ENCODE results near the gene PLA2G12B. TPM values are rescaled to one million over a fixed set of nuclear protein-coding genes. Genes with fewer than 3 reads are reported as not detected.

Gene PLA2G12B
- total and polyA plus RNA-seq, 7 donors: 3.2 to 7.2 (median 6.7) TPM; not detected in 4

DNA sequence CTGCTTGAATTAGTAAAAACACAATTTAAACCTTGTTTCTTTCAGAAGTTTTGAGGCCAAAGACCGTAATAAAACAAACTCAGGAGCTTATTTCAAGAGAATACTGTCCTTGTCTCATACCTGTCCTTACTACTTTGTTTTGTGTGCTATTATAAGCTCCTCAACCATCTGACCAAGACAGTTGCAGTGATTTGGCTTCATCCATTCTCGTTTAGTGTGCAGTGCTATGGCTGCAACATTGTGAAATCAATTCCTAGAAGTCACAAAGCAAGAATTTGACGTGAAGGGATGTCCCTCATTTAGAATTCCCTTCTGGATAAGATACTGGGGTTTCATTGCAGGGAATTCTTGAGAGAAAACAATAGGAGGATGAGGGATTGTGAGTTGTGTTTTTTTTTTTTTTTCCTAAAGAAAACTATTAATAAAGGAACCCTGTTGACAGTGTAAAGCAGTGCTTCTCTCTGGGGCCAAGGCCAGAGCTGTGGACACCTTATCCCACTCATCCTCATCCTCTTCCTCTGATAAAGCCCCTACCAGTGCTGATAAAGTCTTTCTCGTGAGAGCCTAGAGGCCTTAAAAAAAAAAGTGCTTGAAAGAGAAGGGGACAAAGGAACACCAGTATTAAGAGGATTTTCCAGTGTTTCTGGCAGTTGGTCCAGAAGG, 61.3 kb downstream of the PLA2G12B start, which contains the start of gene OIT3:
Gene OIT3, plus strand, starts transcription at position 604 of the 663 bp plus-strand sequence. CDS start 60 bp downstream, outside the sequence.
- no peak within 1 kb of the TSS for H3K4me3 ChIP-seq
- no peak within 1 kb of the TSS for H3K27ac ChIP-seq
- no peaks in the 10 kb centered on the region for H3K27me3 ChIP-seq
- H3K9me3 ChIP-seq: no peaks in the 10 kb centered on the region
- WGBS, 2 donors: 79 to 83% methylated on average over 4 of the region's 4 CpGs
- H3K36me3 ChIP-seq: peaks cover 0 to under 1% (median 0%) of the 10 kb centered on the region in 4 donors
- TF ChIP-seq EP300 (IDR thresholded peaks at IDR 0.05): no peak
- TF ChIP-seq POLR2A (IDR thresholded peaks at IDR 0.05): no peak
- no peak for TF ChIP-seq POLR2AphosphoS5 (IDR thresholded peaks at IDR 0.05)
- TF ChIP-seq, protein P1, sequence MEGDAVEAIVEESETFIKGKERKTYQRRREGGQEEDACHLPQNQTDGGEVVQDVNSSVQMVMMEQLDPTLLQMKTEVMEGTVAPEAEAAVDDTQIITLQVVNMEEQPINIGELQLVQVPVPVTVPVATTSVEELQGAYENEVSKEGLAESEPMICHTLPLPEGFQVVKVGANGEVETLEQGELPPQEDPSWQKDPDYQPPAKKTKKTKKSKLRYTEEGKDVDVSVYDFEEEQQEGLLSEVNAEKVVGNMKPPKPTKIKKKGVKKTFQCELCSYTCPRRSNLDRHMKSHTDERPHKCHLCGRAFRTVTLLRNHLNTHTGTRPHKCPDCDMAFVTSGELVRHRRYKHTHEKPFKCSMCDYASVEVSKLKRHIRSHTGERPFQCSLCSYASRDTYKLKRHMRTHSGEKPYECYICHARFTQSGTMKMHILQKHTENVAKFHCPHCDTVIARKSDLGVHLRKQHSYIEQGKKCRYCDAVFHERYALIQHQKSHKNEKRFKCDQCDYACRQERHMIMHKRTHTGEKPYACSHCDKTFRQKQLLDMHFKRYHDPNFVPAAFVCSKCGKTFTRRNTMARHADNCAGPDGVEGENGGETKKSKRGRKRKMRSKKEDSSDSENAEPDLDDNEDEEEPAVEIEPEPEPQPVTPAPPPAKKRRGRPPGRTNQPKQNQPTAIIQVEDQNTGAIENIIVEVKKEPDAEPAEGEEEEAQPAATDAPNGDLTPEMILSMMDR (IDR thresholded peaks at IDR 0.05): no peak
- H3K4me1 ChIP-seq: no peaks in the 10 kb centered on the region
- DNase-seq: no peak
- intact Hi-C loops (cut with DNase I): no loop called here

DNA sequence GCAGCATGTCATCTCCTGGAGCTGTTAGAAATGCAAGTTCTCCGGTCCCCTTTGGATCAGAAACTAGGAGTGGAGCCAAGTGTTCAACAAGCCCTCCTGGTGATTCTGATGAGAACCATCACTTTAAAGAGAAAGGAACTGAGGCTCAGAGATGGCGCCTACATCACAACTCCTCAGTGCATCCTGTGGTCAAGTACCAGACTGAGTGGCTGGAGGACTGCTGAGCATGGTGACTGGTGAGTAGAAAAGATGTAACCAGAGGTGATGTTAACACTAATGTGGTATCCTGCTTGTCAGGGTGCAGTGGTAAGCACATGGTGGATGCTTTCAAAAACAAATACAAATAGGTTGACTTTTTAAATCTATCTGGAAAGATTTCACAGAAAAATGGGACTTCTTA, 64.5 kb downstream of the PLA2G12B start:
- Histone ChIP-seq H3K4me3 (no peak overlapping the region), H3K36me3 (peaks cover 0 to 28% (median 2%) of the 10 kb centered on the region in 4 donors), H3K4me1 (no peaks in the 10 kb centered on the region), H3K27ac (no peak overlapping the region), H3K9me3 (no peaks in the 10 kb centered on the region), H3K27me3 (no peaks in the 10 kb centered on the region)
- WGBS, 2 donors: 96% methylated on average over 2 of the region's 2 CpGs
- intact Hi-C loops (cut with DNase I): no loop called here
- DNase-seq: no peak
- TF ChIP-seq POLR2A (IDR thresholded peaks at IDR 0.05) (no peak), POLR2AphosphoS5 (IDR thresholded peaks at IDR 0.05) (no peak), EP300 (IDR thresholded peaks at IDR 0.05) (no peak)
- TF ChIP-seq, protein P1 (IDR thresholded peaks at IDR 0.05): no peak

DNA sequence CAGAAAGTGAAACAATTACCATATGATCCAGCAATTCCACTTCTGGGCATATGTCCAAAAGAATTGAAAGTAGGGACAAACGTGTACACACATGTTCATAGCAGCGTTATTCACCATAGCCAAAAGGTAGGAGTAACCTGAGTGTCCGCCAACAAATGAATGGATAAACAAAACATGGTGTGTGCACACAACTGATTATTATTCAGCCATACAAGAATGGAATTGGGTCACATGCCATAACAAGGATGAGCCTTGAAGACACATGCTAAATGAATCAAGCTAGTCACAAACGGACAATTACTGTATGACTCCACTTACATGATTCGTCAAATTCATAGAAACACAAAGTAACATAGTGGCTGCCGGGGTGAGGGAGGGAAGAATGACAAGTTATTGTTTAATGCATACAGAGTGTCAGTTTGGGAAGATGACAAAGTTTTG, 65.2 kb downstream of the PLA2G12B start:
- no peak for DNase-seq

DNA sequence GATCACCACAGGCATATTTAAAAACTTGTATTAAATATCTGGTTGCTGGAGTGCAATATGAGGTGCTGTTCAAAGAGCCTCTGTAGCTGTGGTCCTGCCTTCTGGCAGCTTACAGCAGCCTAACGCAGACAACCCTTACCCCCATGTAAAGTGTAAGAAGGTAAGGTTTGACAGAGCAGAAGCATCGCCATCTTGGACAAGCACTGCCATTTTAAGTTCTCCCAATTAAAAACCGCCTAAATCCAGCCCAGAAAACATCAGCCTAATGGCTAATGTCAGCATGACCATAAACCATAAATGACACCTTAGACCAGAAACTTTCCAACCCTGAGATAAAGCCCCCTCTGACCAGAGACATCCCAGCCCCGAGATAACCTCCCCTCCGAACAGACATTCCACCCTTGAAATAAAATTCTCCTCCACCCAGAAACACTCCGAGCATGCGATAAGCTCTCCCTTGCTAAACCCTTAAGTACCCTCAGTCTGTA, 66.4 kb downstream of the PLA2G12B start:
- H3K4me1 ChIP-seq: no peaks in the 10 kb centered on the region
- H3K9me3 ChIP-seq: no peaks in the 10 kb centered on the region
- no peak overlapping the region for H3K27ac ChIP-seq
- DNase-seq: no peak
- intact Hi-C loops (cut with DNase I): no loop called here
- no peaks in the 10 kb centered on the region for H3K27me3 ChIP-seq
- no peak overlapping the region for H3K4me3 ChIP-seq
- TF ChIP-seq, protein P1 (IDR thresholded peaks at IDR 0.05): no peak
- 95 to 96% methylated on average over 7 of the region's 7 CpGs for WGBS, 2 donors
- H3K36me3 ChIP-seq: peaks cover 0 to 33% (median 2%) of the 10 kb centered on the region in 4 donors

More for the DNA sequence above, 65.2 kb downstream of the PLA2G12B start:
- H3K4me3 ChIP-seq: no peak overlapping the region
- H3K27ac ChIP-seq: no peak overlapping the region
- TF ChIP-seq, protein P1 (IDR thresholded peaks at IDR 0.05): no peak
- no peak for TF ChIP-seq EP300 (IDR thresholded peaks at IDR 0.05)
- no peak for TF ChIP-seq POLR2A (IDR thresholded peaks at IDR 0.05)
- TF ChIP-seq POLR2AphosphoS5 (IDR thresholded peaks at IDR 0.05): no peak
- H3K4me1 ChIP-seq: no peaks in the 10 kb centered on the region
- peaks cover 0 to 33% (median 2%) of the 10 kb centered on the region in 4 donors for H3K36me3 ChIP-seq
- 47 to 65% methylated on average over 6 of the region's 6 CpGs for WGBS, 2 donors
- intact Hi-C loops (cut with DNase I): no loop called here
- H3K27me3 ChIP-seq: no peaks in the 10 kb centered on the region
- H3K9me3 ChIP-seq: no peaks in the 10 kb centered on the region
